ENCODE data around the gene PHACTR1.

Gene PHACTR1

DNA sequence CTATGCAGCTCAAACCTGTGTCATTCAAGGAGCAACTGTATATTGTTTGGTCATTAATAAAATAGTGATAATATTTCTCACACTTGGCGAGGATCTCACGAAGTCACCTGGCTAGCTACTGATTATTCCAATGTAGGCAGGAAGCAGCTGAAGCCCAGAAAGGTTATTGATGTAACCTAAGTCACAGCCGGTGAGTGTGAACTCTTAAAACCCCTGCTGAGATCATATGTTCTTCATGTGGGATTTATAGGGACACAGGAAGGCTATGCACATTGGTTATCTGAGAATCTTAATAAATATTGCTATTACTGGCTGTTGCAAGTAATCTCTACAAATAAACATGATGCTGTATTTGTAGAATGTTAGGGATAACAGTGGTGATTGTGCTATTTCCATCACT, 450.3 kb downstream of the PHACTR1 start:
- TF ChIP-seq OSR1 (CRISPR knock-in tag; IDR thresholded peaks at IDR 0.05) (no peak), ZNF70 (CRISPR knock-in tag; IDR thresholded peaks at IDR 0.05) (no peak), ZFP3 (CRISPR knock-in tag; IDR thresholded peaks at IDR 0.05) (no peak), SNAI2 (CRISPR knock-in tag; IDR thresholded peaks at IDR 0.05) (no peak), ESRRG (CRISPR knock-in tag; IDR thresholded peaks at IDR 0.05) (no peak), BACH2 (CRISPR knock-in tag; IDR thresholded peaks at IDR 0.05; ENCODE audit: borderline replicate concordance) (no peak), RARB (CRISPR knock-in tag; IDR thresholded peaks at IDR 0.05) (no peak), ZNF565 (CRISPR knock-in tag; conservative IDR thresholded peaks at IDR 0.05; ENCODE audit: low read depth) (no peak), ZNF8 (CRISPR knock-in tag; IDR thresholded peaks at IDR 0.05) (no peak), CSDC2 (CRISPR knock-in tag; IDR thresholded peaks at IDR 0.05) (no peak), ZC3H10 (CRISPR knock-in tag; IDR thresholded peaks at IDR 0.05) (no peak), ISL1 (CRISPR knock-in tag; IDR thresholded peaks at IDR 0.05) (no peak), TOX (CRISPR knock-in tag; IDR thresholded peaks at IDR 0.05; ENCODE audit: borderline replicate concordance) (no peak), PPARA (CRISPR knock-in tag; IDR thresholded peaks at IDR 0.05; ENCODE audit: borderline replicate concordance) (no peak)
- TF ChIP-seq, protein P1, sequence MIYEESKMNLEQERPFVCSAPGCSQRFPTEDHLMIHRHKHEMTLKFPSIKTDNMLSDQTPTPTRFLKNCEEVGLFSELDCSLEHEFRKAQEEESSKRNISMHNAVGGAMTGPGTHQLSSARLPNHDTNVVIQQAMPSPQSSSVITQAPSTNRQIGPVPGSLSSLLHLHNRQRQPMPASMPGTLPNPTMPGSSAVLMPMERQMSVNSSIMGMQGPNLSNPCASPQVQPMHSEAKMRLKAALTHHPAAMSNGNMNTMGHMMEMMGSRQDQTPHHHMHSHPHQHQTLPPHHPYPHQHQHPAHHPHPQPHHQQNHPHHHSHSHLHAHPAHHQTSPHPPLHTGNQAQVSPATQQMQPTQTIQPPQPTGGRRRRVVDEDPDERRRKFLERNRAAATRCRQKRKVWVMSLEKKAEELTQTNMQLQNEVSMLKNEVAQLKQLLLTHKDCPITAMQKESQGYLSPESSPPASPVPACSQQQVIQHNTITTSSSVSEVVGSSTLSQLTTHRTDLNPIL (CRISPR knock-in tag; IDR thresholded peaks at IDR 0.05; ENCODE audit: low read depth), result no peak
- TF ChIP-seq, protein P2, sequence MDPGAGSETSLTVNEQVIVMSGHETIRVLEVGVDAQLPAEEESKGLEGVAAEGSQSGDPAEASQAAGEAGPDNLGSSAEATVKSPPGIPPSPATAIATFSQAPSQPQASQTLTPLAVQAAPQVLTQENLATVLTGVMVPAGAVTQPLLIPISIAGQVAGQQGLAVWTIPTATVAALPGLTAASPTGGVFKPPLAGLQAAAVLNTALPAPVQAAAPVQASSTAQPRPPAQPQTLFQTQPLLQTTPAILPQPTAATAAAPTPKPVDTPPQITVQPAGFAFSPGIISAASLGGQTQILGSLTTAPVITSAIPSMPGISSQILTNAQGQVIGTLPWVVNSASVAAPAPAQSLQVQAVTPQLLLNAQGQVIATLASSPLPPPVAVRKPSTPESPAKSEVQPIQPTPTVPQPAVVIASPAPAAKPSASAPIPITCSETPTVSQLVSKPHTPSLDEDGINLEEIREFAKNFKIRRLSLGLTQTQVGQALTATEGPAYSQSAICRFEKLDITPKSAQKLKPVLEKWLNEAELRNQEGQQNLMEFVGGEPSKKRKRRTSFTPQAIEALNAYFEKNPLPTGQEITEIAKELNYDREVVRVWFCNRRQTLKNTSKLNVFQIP (CRISPR knock-in tag; IDR thresholded peaks at IDR 0.05; ENCODE audit: borderline replicate concordance, low read depth), result no peak
- TF ChIP-seq, protein P3, sequence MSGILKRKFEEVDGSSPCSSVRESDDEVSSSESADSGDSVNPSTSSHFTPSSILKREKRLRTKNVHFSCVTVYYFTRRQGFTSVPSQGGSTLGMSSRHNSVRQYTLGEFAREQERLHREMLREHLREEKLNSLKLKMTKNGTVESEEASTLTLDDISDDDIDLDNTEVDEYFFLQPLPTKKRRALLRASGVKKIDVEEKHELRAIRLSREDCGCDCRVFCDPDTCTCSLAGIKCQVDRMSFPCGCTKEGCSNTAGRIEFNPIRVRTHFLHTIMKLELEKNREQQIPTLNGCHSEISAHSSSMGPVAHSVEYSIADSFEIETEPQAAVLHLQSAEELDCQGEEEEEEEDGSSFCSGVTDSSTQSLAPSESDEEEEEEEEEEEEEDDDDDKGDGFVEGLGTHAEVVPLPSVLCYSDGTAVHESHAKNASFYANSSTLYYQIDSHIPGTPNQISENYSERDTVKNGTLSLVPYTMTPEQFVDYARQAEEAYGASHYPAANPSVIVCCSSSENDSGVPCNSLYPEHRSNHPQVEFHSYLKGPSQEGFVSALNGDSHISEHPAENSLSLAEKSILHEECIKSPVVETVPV (CRISPR knock-in tag; IDR thresholded peaks at IDR 0.05), result no peak
- ATAC-seq, result no peak

DNA sequence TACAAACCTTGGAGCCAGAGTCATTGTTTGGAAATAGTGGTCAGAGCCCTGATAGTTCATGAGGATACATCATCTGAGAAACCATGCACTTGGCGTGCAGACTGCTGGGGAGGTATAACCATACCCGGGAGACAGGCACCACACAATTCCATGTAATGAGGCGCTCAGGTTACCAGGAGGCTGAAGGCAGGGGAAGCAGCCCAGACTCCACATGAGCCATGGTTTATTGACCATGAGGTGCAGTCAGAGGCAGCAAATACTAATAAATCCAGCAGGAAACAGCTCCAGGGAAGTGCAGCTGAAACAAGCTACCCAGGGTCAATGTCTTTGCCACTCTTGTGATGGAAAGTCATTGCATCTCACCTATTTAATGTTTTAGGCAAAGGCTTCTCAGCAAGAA, 455.7 kb downstream of the PHACTR1 start:
- no peak for ATAC-seq
- TF ChIP-seq, protein P2 (CRISPR knock-in tag; IDR thresholded peaks at IDR 0.05; ENCODE audit: borderline replicate concordance, low read depth), result no peak
- TF ChIP-seq ESRRG (CRISPR knock-in tag; IDR thresholded peaks at IDR 0.05) (no peak), ZC3H10 (CRISPR knock-in tag; IDR thresholded peaks at IDR 0.05) (no peak), TCF4 (CRISPR knock-in tag; IDR thresholded peaks at IDR 0.05; ENCODE audit: borderline replicate concordance) (no peak), TOX (CRISPR knock-in tag; IDR thresholded peaks at IDR 0.05; ENCODE audit: borderline replicate concordance) (no peak), SNAI2 (CRISPR knock-in tag; IDR thresholded peaks at IDR 0.05) (no peak), PPARA (CRISPR knock-in tag; IDR thresholded peaks at IDR 0.05; ENCODE audit: borderline replicate concordance) (no peak)
- TF ChIP-seq, protein P3 (CRISPR knock-in tag; IDR thresholded peaks at IDR 0.05), result no peak
- TF ChIP-seq, protein P4, sequence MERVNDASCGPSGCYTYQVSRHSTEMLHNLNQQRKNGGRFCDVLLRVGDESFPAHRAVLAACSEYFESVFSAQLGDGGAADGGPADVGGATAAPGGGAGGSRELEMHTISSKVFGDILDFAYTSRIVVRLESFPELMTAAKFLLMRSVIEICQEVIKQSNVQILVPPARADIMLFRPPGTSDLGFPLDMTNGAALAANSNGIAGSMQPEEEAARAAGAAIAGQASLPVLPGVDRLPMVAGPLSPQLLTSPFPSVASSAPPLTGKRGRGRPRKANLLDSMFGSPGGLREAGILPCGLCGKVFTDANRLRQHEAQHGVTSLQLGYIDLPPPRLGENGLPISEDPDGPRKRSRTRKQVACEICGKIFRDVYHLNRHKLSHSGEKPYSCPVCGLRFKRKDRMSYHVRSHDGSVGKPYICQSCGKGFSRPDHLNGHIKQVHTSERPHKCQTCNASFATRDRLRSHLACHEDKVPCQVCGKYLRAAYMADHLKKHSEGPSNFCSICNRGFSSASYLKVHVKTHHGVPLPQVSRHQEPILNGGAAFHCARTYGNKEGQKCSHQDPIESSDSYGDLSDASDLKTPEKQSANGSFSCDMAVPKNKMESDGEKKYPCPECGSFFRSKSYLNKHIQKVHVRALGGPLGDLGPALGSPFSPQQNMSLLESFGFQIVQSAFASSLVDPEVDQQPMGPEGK (CRISPR knock-in tag; IDR thresholded peaks at IDR 0.05; ENCODE audit: borderline replicate concordance), result no peak

DNA sequence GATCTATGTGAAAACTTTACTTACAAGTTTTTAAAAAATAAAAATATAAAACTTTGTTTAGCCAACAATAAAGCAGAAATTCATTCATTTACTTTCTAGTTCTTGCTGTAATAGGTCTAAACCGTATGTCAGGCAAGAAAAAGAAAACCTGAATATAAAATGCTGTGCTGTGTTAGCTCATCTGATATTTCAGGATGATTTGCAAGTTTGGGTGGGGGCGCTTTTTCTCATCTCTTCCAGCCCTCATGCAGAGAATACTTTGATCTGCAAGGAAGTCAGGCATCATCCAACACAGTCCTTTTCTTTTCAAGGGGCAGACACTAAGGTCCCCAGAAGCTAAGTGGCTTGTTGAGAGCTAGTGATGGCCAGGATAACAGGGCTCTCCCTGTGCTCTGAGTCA, 458.5 kb downstream of the PHACTR1 start:
- no peak for ATAC-seq
- TF ChIP-seq TOX (CRISPR knock-in tag; IDR thresholded peaks at IDR 0.05; ENCODE audit: borderline replicate concordance) (no peak), PPARA (CRISPR knock-in tag; IDR thresholded peaks at IDR 0.05; ENCODE audit: borderline replicate concordance) (no peak), ZNF70 (CRISPR knock-in tag; IDR thresholded peaks at IDR 0.05) (no peak), ISL1 (CRISPR knock-in tag; IDR thresholded peaks at IDR 0.05) (no peak), ZNF8 (CRISPR knock-in tag; IDR thresholded peaks at IDR 0.05) (no peak), BACH2 (CRISPR knock-in tag; IDR thresholded peaks at IDR 0.05; ENCODE audit: borderline replicate concordance) (no peak), ARNTL (CRISPR knock-in tag; IDR thresholded peaks at IDR 0.05; ENCODE audit: borderline replicate concordance, low read depth) (no peak), ZNF565 (CRISPR knock-in tag; conservative IDR thresholded peaks at IDR 0.05; ENCODE audit: low read depth) (no peak), RARB (CRISPR knock-in tag; IDR thresholded peaks at IDR 0.05) (no peak), ZC3H10 (CRISPR knock-in tag; IDR thresholded peaks at IDR 0.05) (no peak)
- TF ChIP-seq, protein P2 (CRISPR knock-in tag; IDR thresholded peaks at IDR 0.05; ENCODE audit: borderline replicate concordance, low read depth), result no peak
- TF ChIP-seq, protein P4 (CRISPR knock-in tag; IDR thresholded peaks at IDR 0.05; ENCODE audit: borderline replicate concordance), result no peak
- TF ChIP-seq, protein P3 (CRISPR knock-in tag; IDR thresholded peaks at IDR 0.05), result no peak

All from SK-N-SH treated with all-trans-retinoic acid at 6 μM for 48 hours (cell line).